Measurements from ENCODE around the gene NEURL3.
A peak's percentile ranks its signal among the peaks of the same experiment; 100 is the strongest.
"Not testable (repeated sequence)": the region's sequence is repeated elsewhere in the genome, so short reads cannot be mapped to it uniquely, and the experiment has no call there.

NEURL3 gene

DNA sequence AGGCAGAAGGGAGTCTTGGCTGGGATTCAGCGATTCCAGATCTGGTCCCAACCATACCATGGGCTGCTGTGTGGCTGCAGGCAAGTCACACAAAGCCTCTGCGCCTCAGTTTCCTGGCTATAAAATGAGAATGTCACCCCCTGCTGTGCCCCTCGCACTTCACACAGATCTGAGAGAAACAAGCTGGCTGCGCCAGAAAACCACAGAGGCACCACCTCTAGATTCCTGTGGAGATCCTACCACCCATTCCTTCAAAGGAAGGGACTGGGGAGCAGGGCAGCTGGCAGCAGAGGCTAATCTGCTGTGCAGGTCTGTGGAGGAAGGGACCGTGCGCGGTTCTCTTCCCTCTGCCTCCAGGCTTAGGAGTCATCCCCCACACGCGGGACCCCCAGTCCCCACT lies 19.8 kb downstream of the NEURL3 start:
- no peak for DNase-seq (ENCODE audit: low read depth)

DNA sequence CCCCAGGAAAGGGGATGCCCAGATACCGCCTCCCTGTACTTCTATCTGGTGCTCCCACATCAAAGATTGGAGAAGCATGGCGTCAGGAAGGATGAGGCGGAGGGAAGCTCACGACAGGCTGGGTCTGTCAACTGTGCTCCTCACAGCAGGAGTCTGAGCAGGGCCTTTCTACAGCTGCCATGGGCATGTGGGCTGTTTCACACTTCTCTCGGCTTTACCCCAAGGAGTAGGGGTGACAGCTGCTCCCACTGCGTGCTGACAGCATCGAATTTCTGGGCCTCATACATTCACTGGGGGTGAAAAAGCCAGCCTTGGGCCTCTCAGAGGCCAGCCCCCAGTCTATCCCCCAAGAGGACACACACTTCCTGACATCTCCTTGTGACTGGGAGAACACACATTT lies 21.1 kb downstream of the NEURL3 start:
- no peak for DNase-seq (ENCODE audit: low read depth)

DNA sequence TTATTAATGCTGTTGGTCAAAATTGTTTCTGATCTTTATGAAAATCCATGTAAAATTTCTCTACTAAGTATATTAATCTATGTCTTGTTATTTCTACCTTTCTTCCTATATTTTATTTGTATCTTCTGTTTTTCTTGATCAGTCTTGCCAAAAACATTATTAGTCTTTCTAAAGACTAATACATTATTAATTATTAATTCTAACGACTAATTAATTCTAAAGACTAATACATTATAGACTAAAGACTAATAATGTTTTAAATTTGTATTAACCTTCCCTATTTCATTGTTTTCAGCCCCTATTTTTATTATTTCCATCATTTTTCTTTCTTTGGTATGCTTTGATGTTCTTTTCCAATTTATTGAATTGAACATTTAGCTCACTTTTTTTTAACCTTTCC lies 27.7 kb downstream of the NEURL3 start:
- no peak for DNase-seq (ENCODE audit: low read depth)

DNA sequence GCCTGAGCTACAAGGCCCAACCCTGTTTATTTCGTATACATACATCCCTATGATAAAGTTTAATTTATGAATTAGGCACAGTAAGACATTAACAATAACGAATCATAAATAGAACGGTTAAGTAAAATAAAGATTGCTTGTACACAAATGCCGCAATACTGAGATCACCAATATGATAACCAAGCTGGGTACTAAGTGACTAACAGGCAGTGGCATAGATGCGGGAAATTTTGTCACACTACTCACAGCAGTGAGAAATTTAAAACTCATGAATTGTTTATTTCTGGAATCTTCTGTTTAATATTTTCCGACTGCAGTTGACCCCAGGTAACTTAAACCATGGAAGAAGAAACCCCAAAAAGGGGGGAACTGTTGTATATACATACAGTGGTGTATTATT lies 33.4 kb downstream of the NEURL3 start:
- no peak for DNase-seq (ENCODE audit: low read depth)

DNA sequence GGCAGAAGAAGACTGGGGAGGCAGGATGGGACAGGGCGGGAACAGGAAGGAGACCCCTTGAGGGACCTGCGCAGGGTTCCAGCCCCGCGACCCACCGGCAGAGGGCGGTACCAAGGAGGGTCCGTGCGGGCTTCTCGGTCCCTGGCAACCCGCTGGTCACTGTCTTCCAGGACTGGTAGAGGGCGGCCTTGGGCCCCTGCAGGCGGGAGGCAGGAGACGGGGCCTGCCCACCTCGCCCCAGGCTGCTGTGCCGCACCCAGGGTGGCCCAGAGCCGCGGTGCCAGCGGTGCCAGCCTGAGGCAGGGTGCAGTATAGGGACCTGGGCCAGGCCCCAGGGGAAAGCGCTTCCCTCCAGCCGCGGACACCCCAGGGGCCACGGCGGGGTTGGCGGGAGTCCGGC lies 34.5 kb downstream of the NEURL3 start:
- peak; percentile 6 for DNase-seq (ENCODE audit: low read depth)

DNA sequence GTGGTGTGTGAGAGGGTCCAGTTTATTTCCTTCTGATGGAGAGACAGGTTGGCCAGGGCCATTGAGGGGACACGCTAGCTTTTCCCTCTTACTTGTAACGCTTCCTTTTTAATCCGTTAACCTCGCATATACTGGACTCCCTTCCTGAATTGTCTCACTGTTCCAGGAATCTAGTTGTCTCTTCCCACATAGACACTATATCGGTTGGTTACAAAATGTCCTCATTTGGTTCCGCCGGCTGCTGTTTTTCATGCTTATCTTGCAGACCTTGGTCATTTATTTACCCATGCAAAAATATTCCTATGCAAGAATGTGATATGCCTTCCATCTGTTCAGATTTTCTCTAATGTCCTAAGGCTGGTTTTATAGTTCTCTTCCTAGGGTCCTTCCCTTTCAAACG lies 35.0 kb downstream of the NEURL3 start:
- DNase-seq (ENCODE audit: low read depth) = no peak

DNA sequence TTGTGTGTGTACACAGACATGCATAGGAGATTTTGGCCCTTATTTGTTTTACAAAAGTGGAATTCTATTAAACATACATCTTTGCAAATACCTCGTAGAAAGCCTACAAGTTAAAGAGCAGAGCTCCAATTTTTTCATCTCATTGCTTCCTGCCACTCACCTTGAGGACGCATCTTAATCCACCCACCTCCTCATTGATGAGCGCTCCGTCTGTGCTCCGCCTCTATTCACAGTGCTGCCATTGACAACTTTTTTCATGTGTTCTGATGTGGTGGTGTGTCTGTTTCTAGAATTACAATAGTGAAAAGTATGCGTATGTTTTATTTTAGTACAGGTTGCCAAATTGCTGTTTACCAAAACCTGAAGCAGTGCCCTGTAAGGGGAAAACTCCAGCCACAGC lies 36.3 kb downstream of the NEURL3 start:
- no peak for DNase-seq (ENCODE audit: low read depth)

DNA sequence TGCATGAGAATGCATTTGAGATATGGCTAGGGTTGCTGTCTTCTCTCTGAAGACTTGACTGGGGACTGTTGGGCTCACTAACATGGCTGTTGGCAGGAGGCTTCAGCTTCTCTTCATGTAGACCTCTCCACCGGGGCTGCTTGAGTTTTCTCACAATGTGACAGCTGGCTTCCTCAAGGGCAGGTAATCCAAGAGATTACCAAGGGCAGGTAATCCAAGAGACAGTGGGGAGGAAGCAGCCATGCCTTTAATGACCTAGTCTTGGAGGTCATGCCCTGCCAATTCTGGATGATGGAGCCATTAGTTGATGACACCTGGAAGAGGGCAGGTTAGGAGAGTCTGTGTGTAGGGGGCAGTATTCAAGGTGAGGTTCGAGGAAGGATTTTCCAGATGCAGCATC lies 40.5 kb downstream of the NEURL3 start:
- no peak for DNase-seq (ENCODE audit: low read depth)

DNA sequence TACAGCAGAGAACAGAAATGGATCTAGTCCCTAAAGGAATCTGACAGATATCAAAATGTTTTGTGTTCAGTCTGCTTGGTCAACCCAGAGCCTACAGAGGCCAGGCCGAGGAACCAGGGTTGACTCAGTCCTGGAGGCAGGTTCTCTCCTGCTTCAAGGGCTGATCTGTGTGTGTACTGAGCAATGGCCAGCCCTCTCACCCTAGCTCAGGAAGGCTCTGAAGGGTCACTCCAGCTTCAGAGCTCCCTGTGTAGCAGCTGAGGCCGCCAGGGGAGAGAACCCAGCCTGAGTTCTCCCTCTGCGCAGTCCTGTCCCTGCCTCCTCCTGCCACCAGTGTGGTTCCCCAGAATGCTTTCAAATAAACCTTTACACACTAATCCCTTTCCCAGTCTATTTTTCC lies 41.1 kb downstream of the NEURL3 start:
- DNase-seq (ENCODE audit: low read depth) = no peak

DNA sequence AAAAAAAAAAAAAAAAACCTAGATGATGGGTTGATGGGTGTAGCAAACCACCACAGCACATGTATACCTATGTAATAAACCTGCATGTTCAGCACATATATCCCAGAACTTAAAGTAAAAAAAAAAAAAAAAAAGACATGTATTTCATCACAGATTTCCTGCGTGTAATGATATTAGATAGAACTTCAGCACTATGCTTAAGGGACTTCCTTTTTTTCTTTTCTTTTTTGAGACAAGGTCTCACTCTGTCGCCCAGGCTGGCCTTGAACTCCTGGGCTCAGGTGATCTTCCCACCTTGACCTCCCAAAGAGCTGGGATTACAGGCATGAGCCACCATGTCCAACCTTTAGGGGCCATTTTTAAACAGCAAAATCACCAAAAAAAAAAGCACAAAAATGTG lies 42.0 kb downstream of the NEURL3 start:
- DNase-seq (ENCODE audit: low read depth) = no peak

DNA sequence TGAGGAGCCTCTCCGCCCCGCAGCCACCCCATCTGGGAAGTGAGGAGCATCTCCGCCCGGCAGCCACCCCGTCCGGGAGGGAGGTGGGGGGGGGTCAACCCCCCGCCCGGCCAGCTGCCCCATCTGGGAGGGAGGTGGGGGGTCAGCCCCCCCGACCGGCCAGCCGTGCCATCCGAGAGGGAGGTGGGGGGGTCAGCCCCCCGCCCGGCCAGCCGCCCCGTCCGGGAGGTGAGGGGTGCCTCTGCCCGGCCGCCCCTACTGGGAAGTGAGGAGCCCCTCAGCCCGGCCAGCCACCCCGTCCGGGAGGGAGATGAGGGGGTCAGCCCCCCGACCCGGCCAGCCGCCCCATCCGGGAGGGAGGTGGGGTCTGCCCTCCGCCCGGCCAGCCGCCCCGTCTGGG lies 43.5 kb downstream of the NEURL3 start:
- not testable (repeated sequence) for DNase-seq (ENCODE audit: low read depth)

DNA sequence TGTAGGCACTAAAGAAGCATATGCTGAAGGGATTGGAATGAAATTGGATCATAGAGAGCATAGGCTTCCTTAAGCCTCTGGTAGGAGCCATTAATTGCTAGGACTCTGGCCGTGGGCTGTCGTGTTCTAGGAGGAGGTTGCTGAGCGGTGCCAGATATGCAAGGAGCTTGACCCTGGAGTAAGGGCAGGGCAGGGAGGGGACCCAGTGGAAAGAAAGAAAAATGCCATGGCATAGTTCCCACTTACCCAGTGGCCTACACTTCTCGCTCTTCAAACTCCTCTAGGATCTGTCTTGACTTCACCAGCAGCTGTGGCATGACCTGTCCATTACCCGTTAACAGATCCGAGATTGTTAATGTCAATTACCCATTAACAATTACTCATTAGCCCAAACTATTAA lies 53.1 kb downstream of the NEURL3 start:
- DNase-seq (ENCODE audit: low read depth) = no peak

DNA sequence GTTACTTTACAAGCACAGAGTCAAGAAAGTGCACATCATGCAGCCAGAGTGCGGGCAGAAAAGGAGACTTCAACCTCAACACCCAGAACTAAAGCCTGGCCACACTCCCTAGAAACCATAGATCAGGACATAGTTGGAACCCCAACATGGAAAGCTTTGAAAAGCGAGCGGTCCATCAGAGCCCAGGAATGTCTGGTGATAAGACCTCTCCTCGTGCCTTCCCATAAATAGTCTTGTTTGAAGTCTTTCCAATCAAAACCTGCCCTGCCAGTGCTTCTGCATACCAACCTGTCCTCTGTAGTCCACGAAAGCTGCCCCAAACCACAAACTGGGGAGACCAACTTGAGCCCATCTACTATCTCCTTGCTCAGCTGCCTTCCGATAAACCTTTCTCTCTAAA lies 55.5 kb downstream of the NEURL3 start:
- no peak for DNase-seq (ENCODE audit: low read depth)

DNA sequence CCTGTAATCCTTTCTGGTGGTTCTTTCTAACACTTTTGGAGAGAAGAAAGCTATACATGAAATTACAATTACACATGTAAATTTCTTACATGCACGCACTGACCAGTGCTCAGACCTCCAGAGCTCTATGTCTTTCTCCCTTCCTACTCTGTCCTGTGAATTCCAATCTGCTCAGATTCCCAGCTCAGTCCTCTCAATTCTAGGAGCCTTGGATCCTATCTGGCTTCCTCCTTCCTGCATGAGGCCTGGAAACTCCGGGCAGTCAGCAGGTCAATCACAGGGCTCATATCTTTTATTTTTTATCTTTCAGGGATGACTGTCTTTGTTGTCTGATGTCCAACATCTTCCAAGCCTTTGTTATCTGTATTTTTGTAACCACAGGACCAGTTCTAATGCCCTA lies 56.0 kb downstream of the NEURL3 start:
- no peak for DNase-seq (ENCODE audit: low read depth)

DNA sequence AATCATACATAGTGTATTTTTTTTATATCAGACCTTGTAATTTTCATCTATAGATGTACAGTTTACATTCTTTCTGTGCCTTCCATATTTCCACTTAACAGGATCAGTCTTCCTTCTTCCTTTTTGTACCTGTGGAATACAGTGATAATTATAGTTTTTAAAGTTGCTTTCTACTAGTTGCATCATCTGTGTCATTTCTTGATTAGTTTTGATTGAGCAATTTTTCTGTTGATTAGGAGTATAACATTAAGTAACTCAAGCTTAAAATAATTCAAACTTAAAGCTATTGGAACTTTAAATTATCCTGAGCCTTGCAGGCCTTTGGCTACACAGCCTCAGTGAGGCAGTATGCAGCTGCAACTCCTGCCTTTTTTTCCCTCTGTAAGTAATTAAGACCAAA lies 57.4 kb downstream of the NEURL3 start:
- no peak for DNase-seq (ENCODE audit: low read depth)
